ENCODE measurements around the gene CT47C1.
"Not testable (repeated sequence)": the region's sequence is repeated elsewhere in the genome, so short reads cannot be mapped to it uniquely, and the experiment has no call there.

Gene CT47C1

DNA sequence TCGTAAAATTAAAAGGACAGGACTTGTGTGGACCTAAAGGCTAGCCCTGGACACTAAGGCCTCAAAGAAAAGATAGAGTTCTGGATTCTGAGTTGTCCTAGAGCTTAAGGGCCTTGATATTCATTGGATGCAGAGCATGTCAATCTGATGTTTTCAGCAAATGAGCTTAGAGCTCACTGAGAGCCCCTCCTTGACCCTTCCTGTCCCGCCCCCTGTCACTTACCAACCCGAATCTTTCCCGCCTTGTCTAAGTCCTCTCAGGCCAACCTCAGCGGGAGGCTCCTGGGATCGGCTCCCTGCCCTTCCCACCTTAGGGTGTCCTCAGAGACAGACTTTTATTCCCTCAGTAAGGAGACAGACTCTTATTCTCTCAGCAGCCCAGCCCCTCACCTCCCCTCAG, at the start of gene CT47C1:
CT47C1 (plus strand) TSS at position 250 of the 400 bp plus-strand sequence. CDS start 233 bp downstream, outside the sequence.
- DNase-seq, result no peak

- no peak for DNase-seq
These were observed 46.9 kb upstream of the CT47C1 start for GRCh38 chrX:119025900-119026299.

DNA sequence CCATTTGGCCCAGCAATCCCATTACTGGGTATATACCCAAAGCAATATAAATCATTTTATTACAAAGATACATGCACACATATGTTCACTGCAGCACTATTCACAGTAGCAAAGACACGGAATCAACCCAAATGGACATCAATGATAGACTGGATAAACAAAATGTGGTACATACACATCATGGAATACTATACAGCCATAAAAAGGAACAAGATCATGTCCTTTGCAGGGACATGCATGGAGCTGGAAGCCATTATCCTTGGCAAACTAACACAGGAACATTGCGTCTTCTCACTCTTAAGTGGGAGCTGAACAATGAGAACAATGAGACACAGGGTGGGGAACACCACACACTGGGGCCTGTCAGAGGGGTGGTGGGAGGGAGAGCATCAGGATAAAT, 46.4 kb upstream of the CT47C1 start:
- not testable (repeated sequence) for DNase-seq

- DNase-seq, result not testable (repeated sequence)
These were observed 44.6 kb upstream of the CT47C1 start for GRCh38 chrX:119027960-119028732.

- DNase-seq, result no peak
These were observed 44.0 kb upstream of the CT47C1 start for GRCh38 chrX:119028733-119029330.

GRCh38 chrX:119029656-119030055, 43.1 kb upstream of the CT47C1 start:
- DNase-seq, result not testable (repeated sequence)

DNA sequence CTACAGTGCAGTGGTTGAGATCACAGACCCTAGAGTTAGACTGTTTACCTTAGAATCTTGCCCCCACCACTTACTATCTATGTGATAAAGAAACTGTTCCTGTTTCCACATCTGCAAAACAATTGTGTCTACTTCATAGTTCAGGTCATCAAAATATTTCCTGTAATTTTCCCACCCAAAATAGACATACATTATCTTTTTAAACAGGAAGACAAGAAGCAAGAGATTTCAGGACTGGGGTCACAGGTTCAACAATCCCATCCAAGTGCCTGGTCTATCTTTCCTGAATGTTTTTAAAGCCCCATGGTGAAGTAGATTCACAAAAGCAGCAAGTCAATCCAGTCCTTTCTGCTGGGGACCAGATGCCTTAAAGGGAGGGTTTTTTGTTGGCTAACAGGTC, 41.8 kb upstream of the CT47C1 start:
- DNase-seq, result no peak

GRCh38 chrX:119036107-119037029, 36.4 kb upstream of the CT47C1 start:
- DNase-seq, result no peak

DNA sequence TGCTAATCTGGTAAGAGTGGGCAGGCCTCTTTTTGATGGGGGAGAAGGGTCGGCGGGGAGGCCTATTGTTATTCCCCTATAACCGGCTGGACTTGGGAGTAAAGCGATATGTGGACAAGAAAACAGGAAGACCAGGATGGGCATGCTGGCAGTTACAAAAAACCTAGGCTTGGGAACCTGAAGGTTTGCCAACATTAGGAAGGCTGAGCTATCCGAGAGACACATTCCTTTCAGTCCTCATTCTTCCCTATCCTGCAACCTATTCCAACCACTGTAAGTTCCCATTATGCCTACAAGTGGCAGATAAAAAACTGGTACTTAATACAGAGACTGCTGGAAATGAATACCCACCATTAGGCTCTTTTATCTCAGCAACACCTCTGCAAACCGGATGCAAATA, 32.4 kb upstream of the CT47C1 start:
- DNase-seq, result no peak

DNA sequence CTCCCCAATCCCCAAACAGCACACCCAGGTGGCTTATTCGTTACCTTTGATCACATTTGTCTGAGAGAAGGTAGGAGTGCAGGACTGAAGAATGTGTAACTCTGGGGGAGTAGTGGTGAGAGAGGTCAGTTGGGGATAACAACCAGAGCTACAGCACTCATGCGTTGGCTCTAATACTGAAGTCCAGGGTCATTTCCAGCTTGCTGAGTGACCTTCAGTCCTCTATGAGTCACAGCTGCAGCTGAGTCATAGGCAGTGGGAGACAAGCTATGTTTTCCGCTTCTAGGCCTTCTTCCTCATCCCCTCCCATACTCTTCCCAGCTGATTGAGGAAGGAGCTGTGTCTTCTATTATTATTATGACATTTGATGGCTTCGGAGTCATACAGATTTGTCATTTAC, 31.6 kb upstream of the CT47C1 start:
- DNase-seq, result no peak

GRCh38 chrX:119042040-119042439, 30.8 kb upstream of the CT47C1 start:
- DNase-seq, result no peak

- DNase-seq, result no peak
These were observed 29.8 kb upstream of the CT47C1 start for GRCh38 chrX:119042996-119043395.

- DNase-seq, result no peak
These were observed 26.9 kb upstream of the CT47C1 start for GRCh38 chrX:119045884-119046283.

- DNase-seq, result no peak
These were observed 17.1 kb upstream of the CT47C1 start for GRCh38 chrX:119055687-119056086.

DNA sequence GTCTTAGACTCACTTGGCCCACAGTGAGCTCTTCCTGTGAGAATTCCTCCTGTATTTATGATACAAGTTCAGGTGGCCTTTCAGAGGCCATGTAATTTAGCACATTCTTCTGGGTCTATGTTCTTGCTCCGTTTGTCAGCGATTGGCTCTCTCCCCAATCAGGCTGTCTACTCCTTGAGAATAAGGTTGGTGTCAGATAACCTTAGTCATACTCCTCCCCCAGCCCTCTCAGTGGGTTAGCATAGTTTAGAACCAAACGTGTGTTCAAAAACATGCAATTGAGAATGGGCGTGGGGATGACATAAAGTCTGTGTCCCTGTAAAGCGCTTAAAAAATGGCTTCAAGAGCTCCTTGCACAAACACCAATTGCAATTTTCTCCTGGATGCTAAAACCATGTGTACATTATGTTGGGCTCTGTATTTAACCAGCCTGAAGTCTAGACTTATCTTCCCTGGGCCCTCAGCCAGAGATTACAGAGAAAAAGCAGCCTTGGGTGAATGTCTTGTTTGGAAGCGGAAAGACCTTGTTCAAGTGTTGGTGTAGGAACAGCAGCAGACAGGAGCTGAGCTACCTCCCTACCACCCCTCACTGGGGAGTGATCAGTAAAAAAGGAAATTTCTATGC, 9.9 kb upstream of the CT47C1 start:
- DNase-seq, result no peak

GRCh38 chrX:119063428-119063827, 9.4 kb upstream of the CT47C1 start:
- DNase-seq, result no peak

DNA sequence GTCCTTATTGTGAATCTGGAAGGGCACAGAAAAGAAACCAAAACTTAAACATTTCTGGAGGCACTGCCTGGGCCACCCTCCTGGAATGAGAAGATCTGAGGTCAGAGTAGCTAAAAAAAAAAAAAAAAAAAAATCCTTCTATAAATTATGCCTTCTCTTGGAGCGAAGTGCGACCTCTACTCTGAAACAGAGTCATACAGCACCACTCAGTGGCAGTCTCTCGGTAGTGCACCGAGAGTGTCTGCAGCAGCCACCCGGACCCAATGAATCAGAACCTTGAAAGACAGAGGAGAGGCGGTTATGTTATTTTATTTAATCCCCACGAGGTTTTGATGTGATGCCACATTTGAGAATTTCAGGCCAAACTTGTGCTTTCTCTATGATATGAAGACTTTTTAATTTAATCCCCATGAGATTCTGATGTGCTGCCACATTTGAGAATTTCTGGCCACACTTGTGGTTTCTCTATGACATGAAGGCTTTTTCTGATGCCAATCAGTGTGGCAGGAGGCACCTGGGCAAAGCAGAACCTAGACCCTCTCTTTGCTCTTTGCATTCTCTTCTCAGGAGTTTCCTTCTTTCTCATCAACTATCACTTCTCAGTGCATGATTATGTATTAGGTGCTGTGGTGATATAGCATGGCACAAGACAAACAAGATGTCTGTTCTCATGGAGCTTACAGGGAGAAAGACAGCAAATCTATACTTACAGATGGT, 5.6 kb upstream of the CT47C1 start:
- no peak for DNase-seq

GRCh38 chrX:119069128-119069527, 3.7 kb upstream of the CT47C1 start:
- DNase-seq, result no peak

DNA sequence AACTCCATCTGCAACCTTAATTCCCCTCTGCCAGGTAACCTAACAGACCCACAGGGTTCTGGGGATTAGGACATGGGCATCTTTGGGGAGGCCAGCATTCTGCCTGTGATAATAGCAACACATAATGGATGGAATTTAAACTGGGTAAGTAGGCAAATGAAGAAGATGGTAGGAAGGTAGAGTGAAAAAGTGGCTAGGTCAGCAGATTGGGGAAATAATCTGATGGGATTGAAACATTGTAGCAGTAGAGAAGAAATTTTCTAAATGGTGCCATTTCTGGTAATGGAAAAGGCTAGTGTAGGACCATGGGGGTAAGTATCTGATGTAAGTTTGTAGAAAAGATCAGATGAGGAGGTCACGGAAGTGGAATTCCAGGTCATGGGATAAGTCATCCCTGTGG, 3.0 kb upstream of the CT47C1 start:
- DNase-seq, result no peak

DNA sequence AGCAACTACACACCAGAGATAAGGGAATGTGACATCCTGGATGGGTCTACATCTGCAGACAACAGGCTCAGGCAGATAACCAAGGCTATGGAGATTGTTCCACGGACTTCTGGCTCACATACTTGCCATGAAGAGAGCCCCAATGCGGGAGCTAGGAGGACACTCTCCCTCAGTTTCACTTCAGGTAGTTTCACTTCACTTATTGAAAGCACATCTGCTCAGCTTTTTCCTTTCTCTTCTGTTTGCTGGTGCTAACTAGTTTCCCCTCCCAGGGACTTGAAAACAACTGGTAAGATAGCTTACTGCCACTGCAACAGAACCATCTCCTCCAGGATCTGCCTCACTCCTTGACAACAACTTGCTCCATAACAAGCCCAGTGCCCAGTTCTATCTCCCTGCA, 1.4 kb upstream of the CT47C1 start:
- no peak for DNase-seq

GRCh38 chrX:119073200-119073905, 560 bp downstream of the CT47C1 start:
- no peak for DNase-seq

DNA sequence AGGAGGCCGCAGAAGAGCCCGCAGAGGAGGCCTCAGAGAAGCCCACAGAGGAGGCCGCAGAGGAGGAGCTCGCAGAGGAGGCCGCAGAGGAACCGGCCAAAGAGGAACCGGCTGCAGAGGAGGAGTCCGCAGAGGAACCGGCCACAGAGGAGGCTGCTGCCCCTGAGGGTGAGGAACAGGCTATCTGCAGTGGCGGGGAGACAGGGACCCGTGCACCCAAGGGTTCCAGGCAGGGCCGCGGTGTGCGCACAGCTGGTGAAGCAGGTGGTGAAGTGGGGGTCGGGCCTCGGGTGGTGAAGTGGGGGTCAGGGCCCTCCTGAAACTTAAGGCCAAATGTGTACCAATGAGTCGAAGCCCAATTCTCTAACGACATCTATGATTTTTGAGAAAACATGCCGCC, 1.1 kb downstream of the CT47C1 start:
- DNase-seq, result no peak
